IPS-18a (cell line): Measurements from ENCODE around the gene U2SURP.

Experiments used
- H3K27ac ChIP-seq: one replicate; pipeline ENCODE4 v1.5.1; 2013; ENCODE audit warnings: low read length
- H3K27me3 ChIP-seq: one replicate; pipeline ENCODE4 v1.6.1; 2013; ENCODE audit warnings: mild to moderate bottlenecking, low read length; ENCODE audit not compliant: control insufficient read depth, insufficient read depth
- H3K36me3 ChIP-seq: one replicate; pipeline ENCODE4 v1.6.1; 2013; ENCODE audit warnings: low read depth, low read length; ENCODE audit not compliant: control insufficient read depth
- H3K4me1 ChIP-seq: one replicate; pipeline ENCODE4 v1.6.1; 2013; ENCODE audit warnings: low read depth, low read length; ENCODE audit not compliant: control insufficient read depth
- H3K4me3 ChIP-seq: one replicate; pipeline ENCODE4 v1.5.1; 2013; ENCODE audit warnings: low read length
- H3K9ac ChIP-seq: one replicate; pipeline ENCODE4 v1.6.1; 2013; ENCODE audit warnings: mild to moderate bottlenecking, low read length, moderate library complexity
- H3K9me3 ChIP-seq: one replicate; pipeline ENCODE4 v1.6.1; 2013; ENCODE audit warnings: low read depth, low read length; ENCODE audit not compliant: control insufficient read depth

U2SURP gene

DNA sequence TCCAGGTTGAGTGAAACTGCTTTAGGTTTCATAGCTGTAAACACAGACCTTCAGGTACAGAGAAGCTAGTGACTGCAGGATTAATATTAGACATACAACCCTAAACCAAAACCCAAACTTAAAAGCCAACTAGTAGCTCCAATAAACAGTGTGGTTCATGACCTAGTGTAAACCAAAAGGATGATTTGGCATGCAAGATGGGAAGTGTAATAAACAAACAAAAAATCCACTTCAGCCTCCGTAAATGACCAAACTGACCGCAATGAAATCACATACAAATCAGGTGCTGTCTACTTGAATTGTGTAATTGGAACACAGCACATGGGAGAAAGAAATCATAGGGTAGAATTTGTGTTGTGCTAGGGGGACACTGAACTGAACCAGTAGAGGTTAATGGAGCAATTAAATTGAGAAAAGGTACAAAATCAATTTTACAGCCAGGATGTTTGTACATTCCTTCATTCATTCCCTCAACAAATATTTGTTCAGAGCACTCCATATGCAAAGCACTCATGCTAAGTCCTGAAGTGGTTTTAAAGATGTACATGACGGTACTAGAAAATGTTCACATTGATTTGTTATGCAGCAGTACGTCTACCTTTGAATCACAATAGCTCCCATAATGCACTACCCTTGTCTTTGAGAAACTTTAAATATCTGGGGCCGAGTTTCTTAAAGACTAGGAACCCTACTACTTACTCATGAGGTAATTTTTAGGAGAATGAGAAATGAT lies 96.8 kb downstream of the U2SURP start:
- H3K27me3 ChIP-seq: no peaks in the 10 kb centered on the region
- H3K36me3 ChIP-seq: no peaks in the 10 kb centered on the region
- no peak overlapping the region for H3K27ac ChIP-seq
- H3K9me3 ChIP-seq: no peaks in the 10 kb centered on the region
- no peak overlapping the region for H3K4me3 ChIP-seq
- no peak overlapping the region for H3K9ac ChIP-seq
- no peaks in the 10 kb centered on the region for H3K4me1 ChIP-seq

GRCh38 chr3:143099210-143099609 lies 97.8 kb downstream of the U2SURP start:
- H3K27me3 ChIP-seq: no peaks in the 10 kb centered on the region
- H3K36me3 ChIP-seq: no peaks in the 10 kb centered on the region
- no peaks in the 10 kb centered on the region for H3K4me1 ChIP-seq
- no peak overlapping the region for H3K4me3 ChIP-seq
- H3K9ac ChIP-seq: no peak overlapping the region
- H3K9me3 ChIP-seq: peaks cover under 1% of the 10 kb centered on the region
- no peak overlapping the region for H3K27ac ChIP-seq

DNA sequence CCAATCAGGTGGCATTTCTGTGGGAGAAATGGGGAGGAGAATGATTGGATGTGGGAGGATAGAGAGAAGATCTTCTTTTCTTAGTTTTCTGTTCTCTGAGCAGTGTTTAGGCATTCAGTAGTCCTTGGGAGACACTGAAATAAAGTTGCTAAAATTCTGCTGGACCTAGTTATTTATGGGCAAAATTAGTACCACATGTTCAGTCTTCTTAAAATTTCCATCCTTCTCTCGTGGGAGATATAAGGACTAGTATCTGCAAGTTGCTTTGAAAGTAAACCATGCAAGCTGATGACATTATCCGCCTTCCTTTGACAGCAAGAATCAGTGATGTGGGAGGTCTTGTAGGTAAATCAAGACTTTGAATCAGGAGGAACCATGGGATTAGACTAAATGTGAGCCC lies 98.3 kb downstream of the U2SURP start:
- Histone ChIP-seq H3K4me3 (no peak overlapping the region), H3K27ac (no peak overlapping the region), H3K4me1 (no peaks in the 10 kb centered on the region), H3K27me3 (no peaks in the 10 kb centered on the region), H3K36me3 (no peaks in the 10 kb centered on the region), H3K9me3 (peaks cover 5% of the 10 kb centered on the region), H3K9ac (no peak overlapping the region)

DNA sequence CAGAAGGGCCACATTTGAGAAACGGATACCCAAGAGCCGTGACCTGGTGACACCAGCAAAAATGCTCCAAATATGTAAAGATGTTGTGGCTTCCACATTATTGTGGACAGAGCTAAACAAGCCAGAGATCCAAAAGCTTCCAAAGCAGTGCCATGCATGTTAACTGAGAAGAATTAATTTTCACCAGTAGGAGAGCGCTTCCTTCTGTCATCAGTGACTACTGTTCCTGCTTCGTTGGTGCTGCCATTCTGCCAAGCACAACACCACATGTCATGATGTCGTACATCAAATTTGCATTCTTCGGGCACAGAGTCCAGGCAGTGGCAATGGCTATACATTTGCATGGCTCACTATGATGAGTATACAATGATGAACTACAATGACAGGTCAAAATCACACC lies 99.1 kb downstream of the U2SURP start:
- no peaks in the 10 kb centered on the region for H3K4me1 ChIP-seq

GRCh38 chr3:143101792-143102381 lies 100.5 kb downstream of the U2SURP start:
- peaks cover 13% of the 10 kb centered on the region for H3K9me3 ChIP-seq
- H3K9ac ChIP-seq: no peak overlapping the region
- no peak overlapping the region for H3K4me3 ChIP-seq

More for the DNA sequence above, 99.1 kb downstream of the U2SURP start:
- H3K27me3 ChIP-seq: no peaks in the 10 kb centered on the region
- no peaks in the 10 kb centered on the region for H3K36me3 ChIP-seq
- no peak overlapping the region for H3K9ac ChIP-seq
- H3K9me3 ChIP-seq: peaks cover 12% of the 10 kb centered on the region
- H3K4me3 ChIP-seq: no peak overlapping the region
- no peak overlapping the region for H3K27ac ChIP-seq

GRCh38 chr3:143103652-143104051 lies 102.3 kb downstream of the U2SURP start:
- Histone ChIP-seq H3K36me3 (no peaks in the 10 kb centered on the region), H3K9ac (no peak overlapping the region), H3K27ac (no peak overlapping the region), H3K9me3 (peaks cover 13% of the 10 kb centered on the region), H3K4me3 (no peak overlapping the region), H3K4me1 (no peaks in the 10 kb centered on the region), H3K27me3 (no peaks in the 10 kb centered on the region)

More at GRCh38 chr3:143101792-143102381, 100.5 kb downstream of the U2SURP start:
- no peaks in the 10 kb centered on the region for H3K4me1 ChIP-seq
- no peak overlapping the region for H3K27ac ChIP-seq
- H3K27me3 ChIP-seq: no peaks in the 10 kb centered on the region
- H3K36me3 ChIP-seq: no peaks in the 10 kb centered on the region

GRCh38 chr3:143105170-143105569 lies 103.8 kb downstream of the U2SURP start:
- H3K4me3 ChIP-seq: no peak overlapping the region
- no peaks in the 10 kb centered on the region for H3K4me1 ChIP-seq
- no peak overlapping the region for H3K9ac ChIP-seq
- no peaks in the 10 kb centered on the region for H3K27me3 ChIP-seq
- no peaks in the 10 kb centered on the region for H3K36me3 ChIP-seq
- peaks cover 13% of the 10 kb centered on the region for H3K9me3 ChIP-seq
- no peak overlapping the region for H3K27ac ChIP-seq

- Histone ChIP-seq H3K9me3 (peaks cover 6% of the 10 kb centered on the region), H3K36me3 (no peaks in the 10 kb centered on the region), H3K27ac (no peak overlapping the region), H3K27me3 (no peaks in the 10 kb centered on the region), H3K4me3 (no peak overlapping the region), H3K4me1 (no peaks in the 10 kb centered on the region), H3K9ac (no peak overlapping the region)
Observed at GRCh38 chr3:143109861-143110260, 108.5 kb downstream of the U2SURP start.
